Mesenchymal stem cell (in vitro differentiated cells and primary cell): ENCODE data around the gene P3R3URF.
A peak's percentile ranks its signal among the peaks of the same experiment; 100 is the strongest.

ENCODE experiments used
- DNase-seq: peaks from one replicate; pipeline ENCODE4 v3.0.0-alpha.2; 2013
- H2AFZ ChIP-seq: one replicate; pipeline ENCODE4 v1.6.1; 2013; ENCODE audit warnings: low read depth, mild to moderate bottlenecking, control low read depth, inconsistent platforms, low read length, moderate library complexity
- H2AK5ac ChIP-seq: 2 replicates; pipeline ENCODE4 v1.6.1; 2013; ENCODE audit warnings: low read length, moderate library complexity, mild to moderate bottlenecking, inconsistent platforms; ENCODE audit not compliant: severe bottlenecking
- H2BK120ac ChIP-seq: one replicate; pipeline ENCODE4 v1.6.1; 2013; ENCODE audit warnings: low read depth, mild to moderate bottlenecking, inconsistent platforms, low read length, moderate library complexity
- H2BK12ac ChIP-seq, 2 experiments: one replicate each; pipeline ENCODE4 v1.6.1; 2013; ENCODE audit warnings: inconsistent platforms in 2 of 2, low read length in 2 of 2, mild to moderate bottlenecking in 2 of 2, moderate library complexity in 2 of 2, control low read depth in 1 of 2
- H2BK15ac ChIP-seq: one replicate; pipeline ENCODE4 v1.6.1; 2013; ENCODE audit warnings: mild to moderate bottlenecking, low read depth, inconsistent platforms; ENCODE audit not compliant: poor library complexity, severe bottlenecking
- H2BK5ac ChIP-seq: 2 replicates; pipeline ENCODE4 v1.6.1; 2013; ENCODE audit warnings: low read depth, mild to moderate bottlenecking, low read length, control low read depth, inconsistent platforms; ENCODE audit not compliant: poor library complexity, severe bottlenecking
- H3K14ac ChIP-seq, 2 experiments: one replicate each; pipeline ENCODE4 v1.6.1; 2013; ENCODE audit warnings: inconsistent platforms in 2 of 2, low read length in 2 of 2, control low read depth in 1 of 2, mild to moderate bottlenecking in 1 of 2, moderate library complexity in 1 of 2
- H3K18ac ChIP-seq, 2 experiments: one replicate each; pipeline ENCODE4 v1.6.1; 2013; ENCODE audit warnings: inconsistent platforms in 2 of 2, low read length in 2 of 2, control low read depth in 1 of 2, low read depth in 1 of 2, mild to moderate bottlenecking in 1 of 2
- H3K23ac ChIP-seq, 2 experiments: one replicate each; pipeline ENCODE4 v1.6.1; 2013; ENCODE audit warnings: inconsistent platforms in 2 of 2, low read length in 2 of 2, mild to moderate bottlenecking in 2 of 2, moderate library complexity in 2 of 2, control low read depth in 1 of 2
- H3K27ac ChIP-seq: 2 replicates; pipeline ENCODE4 v1.5.1; 2013; ENCODE audit warnings: mild to moderate bottlenecking, moderate library complexity, low read length, control low read depth, inconsistent platforms; ENCODE audit not compliant: poor library complexity, severe bottlenecking
- H3K27me3 ChIP-seq, 2 experiments: 2 replicates each; pipeline versions ENCODE4 v1.6.1 to v1.7.0; 2013; ENCODE audit warnings: low read length in 2 of 2, mild to moderate bottlenecking in 2 of 2, moderate library complexity in 2 of 2, control low read depth in 1 of 2, inconsistent platforms in 1 of 2; ENCODE audit not compliant: control insufficient read depth in 1 of 2, insufficient read depth in 1 of 2
- H3K36me3 ChIP-seq, 2 experiments: 2 replicates each; pipeline versions ENCODE4 v1.6.1 to v1.7.0; 2013; ENCODE audit warnings: low read length in 2 of 2, control low read depth in 1 of 2, inconsistent platforms in 1 of 2, low read depth in 1 of 2, mild to moderate bottlenecking in 1 of 2; ENCODE audit not compliant: insufficient read depth in 2 of 2, control insufficient read depth in 1 of 2
- H3K4ac ChIP-seq, 2 experiments: one replicate each; pipeline ENCODE4 v1.6.1; 2013; ENCODE audit warnings: inconsistent platforms in 2 of 2, low read length in 2 of 2, mild to moderate bottlenecking in 2 of 2, moderate library complexity in 2 of 2, control low read depth in 1 of 2, low read depth in 1 of 2
- H3K4me1 ChIP-seq: 2 replicates; pipeline ENCODE4 v1.6.1; 2013; ENCODE audit warnings: low read depth, low read length, control low read depth; ENCODE audit not compliant: control insufficient read depth, insufficient read depth
- H3K4me2 ChIP-seq: 2 replicates; pipeline ENCODE4 v1.6.1; 2013; ENCODE audit warnings: low read length, mild to moderate bottlenecking, inconsistent platforms; ENCODE audit not compliant: poor library complexity, severe bottlenecking
- H3K4me3 ChIP-seq, 2 experiments: 2 replicates each; pipeline versions ENCODE4 v1.5.1 to v1.7.0; 2013; ENCODE audit warnings: low read length in 2 of 2, mild to moderate bottlenecking in 2 of 2, control low read depth in 1 of 2, low read depth in 1 of 2; ENCODE audit not compliant: insufficient read depth in 1 of 2
- H3K79me1 ChIP-seq: replicated peaks from 2 replicates; pipeline ENCODE4 v1.6.1; 2013; ENCODE audit warnings: mild to moderate bottlenecking, control low read depth, low read length, inconsistent platforms; ENCODE audit not compliant: poor library complexity, severe bottlenecking
- H3K9ac ChIP-seq: 2 replicates; pipeline ENCODE4 v1.7.0; 2013; ENCODE audit warnings: mild to moderate bottlenecking, low read length, moderate library complexity
- H3K9me3 ChIP-seq: 2 replicates; pipeline ENCODE4 v1.7.0; 2013; ENCODE audit warnings: mild to moderate bottlenecking, low read length; ENCODE audit not compliant: control insufficient read depth
- H4K8ac ChIP-seq: one replicate; pipeline ENCODE4 v1.6.1; 2013; ENCODE audit warnings: inconsistent platforms, mild to moderate bottlenecking, low read length, moderate library complexity
- H4K91ac ChIP-seq: one replicate; pipeline ENCODE4 v1.6.1; 2013; ENCODE audit warnings: mild to moderate bottlenecking, low read length, inconsistent platforms
- WGBS: methylation state at CpG from one replicate; pipeline ENCODE4 v1.1.7; 2013; ENCODE audit warnings: mixed read lengths; 5-methylcytosine and 5-hydroxymethylcytosine counted together

The P3R3URF gene

GRCh38 chr1:46157916-46158311, 18.4 kb downstream of the P3R3URF start:
- no peak overlapping the region for H2BK15ac ChIP-seq
- no peak overlapping the region for H3K9ac ChIP-seq
- no peak overlapping the region for H3K4me3 ChIP-seq
- H2BK5ac ChIP-seq, result no peak overlapping the region
- H3K9me3 ChIP-seq, result no peaks in the 10 kb centered on the region
- H3K27me3 ChIP-seq, result peaks cover 0 to 6% of the 10 kb centered on the region in 2 experiments
- H3K79me1 ChIP-seq, result no peaks in the 10 kb centered on the region
- H2BK12ac ChIP-seq, result no peak overlapping the region
- H2BK120ac ChIP-seq, result no peak overlapping the region
- H2AK5ac ChIP-seq, result no peak overlapping the region
- no peak overlapping the region for H3K23ac ChIP-seq
- no peak overlapping the region for H4K91ac ChIP-seq
- no peak overlapping the region for H3K27ac ChIP-seq
- H4K8ac ChIP-seq, result no peak overlapping the region
- peaks cover 2% of the 10 kb centered on the region for H3K4me1 ChIP-seq
- no peak overlapping the region for H3K4ac ChIP-seq
- no peak overlapping the region for H3K18ac ChIP-seq
- no peak for DNase-seq
- WGBS, result 89% methylated on average over 1 of the region's 1 CpG
- no peak overlapping the region for H2AFZ ChIP-seq
- H3K4me2 ChIP-seq, result no peak overlapping the region
- no peak overlapping the region for H3K14ac ChIP-seq
- H3K36me3 ChIP-seq, result no peaks in the 10 kb centered on the region

- Histone ChIP-seq H2BK12ac (no peak overlapping the region), H4K91ac (no peak overlapping the region), H3K27me3 (no peaks in the 10 kb centered on the region), H3K79me1 (no peaks in the 10 kb centered on the region), H3K4me2 (no peak overlapping the region), H3K18ac (no peak overlapping the region), H2AK5ac (no peak overlapping the region), H3K9me3 (no peaks in the 10 kb centered on the region), H3K36me3 (no peaks in the 10 kb centered on the region), H2BK15ac (no peak overlapping the region), H2BK5ac (no peak overlapping the region), H4K8ac (no peak overlapping the region), H3K14ac (no peak overlapping the region), H3K27ac (no peak overlapping the region), H3K4me1 (peaks cover 2% of the 10 kb centered on the region), H3K9ac (no peak overlapping the region), H2BK120ac (no peak overlapping the region), H2AFZ (no peak overlapping the region), H3K23ac (no peak overlapping the region), H3K4me3 (no peak overlapping the region), H3K4ac (no peak overlapping the region)
- 95% methylated on average over 1 of the region's 1 CpG for WGBS
- no peak for DNase-seq
These were observed 22.6 kb downstream of the P3R3URF start for GRCh38 chr1:46153732-46154131.

GRCh38 chr1:46153228-46153627, 23.1 kb downstream of the P3R3URF start:
- Histone ChIP-seq H3K18ac (no peak overlapping the region), H3K27ac (no peak overlapping the region), H3K9me3 (no peaks in the 10 kb centered on the region), H3K9ac (no peak overlapping the region), H3K23ac (no peak overlapping the region), H2BK12ac (no peak overlapping the region), H2AK5ac (no peak overlapping the region), H3K4ac (no peak overlapping the region), H4K91ac (no peak overlapping the region), H3K14ac (no peak overlapping the region), H2BK120ac (no peak overlapping the region), H4K8ac (no peak overlapping the region), H3K36me3 (no peaks in the 10 kb centered on the region), H3K27me3 (peaks cover 0 to 1% of the 10 kb centered on the region in 2 experiments), H2AFZ (no peak overlapping the region), H2BK15ac (no peak overlapping the region), H3K79me1 (no peaks in the 10 kb centered on the region), H3K4me3 (no peak overlapping the region), H3K4me2 (no peak overlapping the region), H3K4me1 (peaks cover 1% of the 10 kb centered on the region), H2BK5ac (no peak overlapping the region)
- WGBS, result 100% methylated on average over 1 of the region's 1 CpG
- no peak for DNase-seq

GRCh38 chr1:46152016-46152415, 24.3 kb downstream of the P3R3URF start:
- Histone ChIP-seq H3K4ac (no peak overlapping the region), H2AK5ac (no peak overlapping the region)

More at GRCh38 chr1:46152016-46152415, 24.3 kb downstream of the P3R3URF start:
- H3K18ac ChIP-seq, result no peak overlapping the region
- H3K36me3 ChIP-seq, result no peaks in the 10 kb centered on the region
- H3K4me1 ChIP-seq, result no peaks in the 10 kb centered on the region
- H3K9me3 ChIP-seq, result no peaks in the 10 kb centered on the region
- H2BK12ac ChIP-seq, result no peak overlapping the region
- H2BK15ac ChIP-seq, result no peak overlapping the region
- H3K4me2 ChIP-seq, result no peak overlapping the region
- peak; percentile 44 for DNase-seq
- H3K4me3 ChIP-seq, result no peak overlapping the region
- peak overlapping the region; percentile 24 for H3K9ac ChIP-seq
- H3K27ac ChIP-seq, result no peak overlapping the region
- no peak overlapping the region for H3K14ac ChIP-seq
- peaks cover 0 to 4% of the 10 kb centered on the region in 2 experiments for H3K27me3 ChIP-seq
- H3K79me1 ChIP-seq, result no peaks in the 10 kb centered on the region
- no peak overlapping the region for H3K23ac ChIP-seq
- no peak overlapping the region for H2AFZ ChIP-seq
- 96% methylated on average over 3 of the region's 3 CpGs for WGBS
- no peak overlapping the region for H4K8ac ChIP-seq
- no peak overlapping the region for H2BK120ac ChIP-seq
- no peak overlapping the region for H4K91ac ChIP-seq
- H2BK5ac ChIP-seq, result no peak overlapping the region
